Testis (tissue), 2 donors: ENCODE results near the gene KRT84.

Source experiments
- CTCF ChIP-seq, 3 experiments: fragments of 450-650 bp in 2 of 3; fragments of 200-600 bp in 1 of 3; sonication (generic) in 1 of 3; IDR thresholded peaks; one replicate each; pipeline ENCODE4 v1.5.1; 2016 to 2019; ENCODE audit warnings: antibody characterized with exemption in 3 of 3, mild to moderate bottlenecking in 2 of 3, moderate library complexity in 1 of 3
- POLR2A ChIP-seq: fragments of 450-650 bp; IDR thresholded peaks from one replicate; pipeline ENCODE4 v1.6.1; 2017; ENCODE audit warnings: antibody characterized with exemption, mild to moderate bottlenecking, moderate library complexity

- no peak for TF ChIP-seq CTCF (IDR thresholded peaks at IDR 0.05)
- TF ChIP-seq POLR2A = no peak
Measured at GRCh38 chr12:52423035-52423434, 37.6 kb upstream of the KRT84 start.
